IMR-90 (cell line): Measurements from ENCODE around the gene ANKRD18B. TPM values are rescaled to one million over a fixed set of nuclear protein-coding genes. Genes with fewer than 3 reads are reported as not detected.
"Not testable (repeated sequence)": the region's sequence is repeated elsewhere in the genome, so short reads cannot be mapped to it uniquely, and the experiment has no call there.

Experiments used
- ATAC-seq: fragments of 200-7000 bp; cut with Tn5 transposase; 2 replicates; pipeline ENCODE4 v1.9.1; 2020; ENCODE audit warnings: low read depth, mild to moderate bottlenecking, moderate library complexity
- BruUV-seq: library from RNA; stranded (reverse); fragments of 400-500 nt; replicated peaks from 2 replicates; lab custom pipeline; 2021; lab: Mats Ljungman, UMichigan
- CTCF ChIA-PET: fragments of 300-600 bp; formaldehyde crosslinking; extraction: SDS; loops from one replicate; lab custom pipeline; 2021; ENCODE audit warnings: antibody characterized with exemption; lab: Yijun Ruan, JAX
- POLR2A ChIA-PET: fragments of 300-600 bp; sonication (Branson Sonifier 250); formaldehyde crosslinking; loops from one replicate; lab custom pipeline; 2022; ENCODE audit warnings: antibody characterized with exemption; ENCODE audit not compliant: unreplicated experiment; lab: Charles Lee
- DNase-seq: peaks from one replicate; pipeline ENCODE4 v3.0.0; 2013
- H2AFZ ChIP-seq: replicated peaks from 2 replicates; pipeline ENCODE3; 2013; ENCODE audit warnings: low read length, mild to moderate bottlenecking; ENCODE audit not compliant: poor library complexity
- H2AK5ac ChIP-seq: 2 replicates; pipeline ENCODE4 v1.6.1; 2013; ENCODE audit warnings: low read depth, low read length, inconsistent platforms
- H2AK9ac ChIP-seq: replicated peaks from 2 replicates; pipeline ENCODE3; 2013; ENCODE audit warnings: mild to moderate bottlenecking, low read depth, low read length, moderate library complexity; ENCODE audit not compliant: poor library complexity
- H2BK120ac ChIP-seq: 2 replicates; pipeline ENCODE4 v1.6.1; 2013; ENCODE audit warnings: low read depth, low read length, inconsistent platforms
- H2BK15ac ChIP-seq: 3 replicates; pipeline ENCODE4 v1.6.1; 2013; ENCODE audit warnings: low read depth, low read length, inconsistent platforms
- H2BK20ac ChIP-seq: 2 replicates; pipeline ENCODE4 v1.6.1; 2013; ENCODE audit warnings: low read depth, mild to moderate bottlenecking, inconsistent platforms, low read length, moderate library complexity
- H2BK5ac ChIP-seq: 2 replicates; pipeline ENCODE4 v1.6.1; 2013; ENCODE audit warnings: mild to moderate bottlenecking, low read depth, low read length, inconsistent platforms; ENCODE audit not compliant: poor library complexity, severe bottlenecking
- H3K14ac ChIP-seq: replicated peaks from 2 replicates; pipeline ENCODE4 v1.6.1; 2013; ENCODE audit warnings: low read depth, low read length, inconsistent platforms
- H3K18ac ChIP-seq: 2 replicates; pipeline ENCODE4 v1.6.1; 2013; ENCODE audit warnings: low read depth, low read length, control low read depth
- H3K23ac ChIP-seq: 2 replicates; pipeline ENCODE4 v1.6.1; 2013; ENCODE audit warnings: low read depth, low read length, inconsistent platforms
- H3K27ac ChIP-seq: 2 replicates; pipeline ENCODE4 v1.5.1; 2013; ENCODE audit warnings: mild to moderate bottlenecking, control low read depth, low read length; ENCODE audit not compliant: insufficient read depth
- H3K27me3 ChIP-seq: 2 replicates; pipeline ENCODE4 v1.6.1; 2013; ENCODE audit warnings: low read length; ENCODE audit not compliant: control insufficient read depth, insufficient read depth
- H3K36me3 ChIP-seq: 2 replicates; pipeline ENCODE4 v1.6.1; 2013; ENCODE audit warnings: low read length, mixed read lengths; ENCODE audit not compliant: control insufficient read depth, insufficient read depth
- H3K4ac ChIP-seq: 2 replicates; pipeline ENCODE4 v1.6.1; 2013; ENCODE audit warnings: low read depth, low read length, inconsistent platforms
- H3K4me1 ChIP-seq: 2 replicates; pipeline ENCODE4 v1.6.1; 2013; ENCODE audit warnings: low read length, mixed read lengths; ENCODE audit not compliant: control insufficient read depth, insufficient read depth
- H3K4me2 ChIP-seq: 2 replicates; pipeline ENCODE4 v1.6.1; 2013; ENCODE audit warnings: low read depth, mild to moderate bottlenecking, control low read depth, low read length, moderate library complexity
- H3K4me3 ChIP-seq: 2 replicates; pipeline ENCODE4 v1.5.1; 2013; ENCODE audit warnings: low read depth, mild to moderate bottlenecking, control low read depth, low read length, moderate library complexity; ENCODE audit not compliant: insufficient read depth
- H3K56ac ChIP-seq: 2 replicates; pipeline ENCODE4 v1.6.1; 2013; ENCODE audit warnings: low read length, inconsistent platforms; ENCODE audit not compliant: insufficient read depth; ENCODE audit errors: extremely low read depth
- H3K79me1 ChIP-seq, 2 experiments: 2 replicates each; pipeline ENCODE4 v1.6.1; 2013; ENCODE audit warnings: low read length in 2 of 2, inconsistent platforms in 1 of 2, low read depth in 1 of 2
- H3K9ac ChIP-seq: 2 replicates; pipeline ENCODE4 v1.6.1; 2013; ENCODE audit warnings: low read depth, low read length, control low read depth
- H3K9me1 ChIP-seq: 2 replicates; pipeline ENCODE4 v1.6.1; 2013; ENCODE audit warnings: low read length, inconsistent platforms; ENCODE audit not compliant: insufficient read depth
- H3K9me3 ChIP-seq: 2 replicates; pipeline ENCODE4 v1.6.1; 2013; ENCODE audit warnings: low read length; ENCODE audit not compliant: control insufficient read depth, insufficient read depth
- H4K20me1 ChIP-seq: 2 replicates; pipeline ENCODE4 v1.6.1; 2013; ENCODE audit warnings: low read length, inconsistent platforms; ENCODE audit not compliant: insufficient read depth
- H4K5ac ChIP-seq: 2 replicates; pipeline ENCODE4 v1.6.1; 2013; ENCODE audit warnings: mild to moderate bottlenecking, low read depth, low read length, control low read depth
- H4K8ac ChIP-seq, 2 experiments: 2 replicates each; pipeline ENCODE4 v1.6.1; 2013; ENCODE audit warnings: low read depth in 2 of 2, low read length in 2 of 2, control low read depth in 1 of 2, inconsistent platforms in 1 of 2
- H4K91ac ChIP-seq: 2 replicates; pipeline ENCODE4 v1.6.1; 2013; ENCODE audit warnings: low read depth, low read length, inconsistent platforms; ENCODE audit not compliant: insufficient read depth
- CEBPB ChIP-seq: IDR thresholded peaks from 2 replicates; pipeline ENCODE4 v1.6.1; 2012; ENCODE audit warnings: low read depth, low read length, improper control_type of control experiment
- FOS ChIP-seq: fragments of 150-350 bp; IDR thresholded peaks from 2 replicates; pipeline ENCODE4 v1.6.1; 2016; ENCODE audit warnings: low read depth, low read length
- WGBS, 2 experiments: methylation state at CpG; one replicate each; pipeline versions ENCODE4 v1.1.5 to v1.1.7; 2013; ENCODE audit warnings: missing lambda C conversion rate in 2 of 2; ENCODE audit not compliant: insufficient read length in 1 of 2; ENCODE audit errors: extremely low coverage in 2 of 2; 5-methylcytosine and 5-hydroxymethylcytosine counted together
- dilution Hi-C: fragments of 300-500 bp; cut with HindIII; formaldehyde crosslinking; loops from one replicate; pipeline ENCODE4 v1.14.3; 2018; ENCODE audit warnings: low sequenced_read_pairs; ENCODE audit not compliant: unreplicated experiment
- in situ Hi-C: fragments of 300-500 bp; cut with MboI; formaldehyde crosslinking; loops from 3 replicates; pipeline ENCODE4 v1.14.3; 2019; ENCODE audit warnings: low sequenced_read_pairs, inconsistent platforms, mixed read lengths
- intact Hi-C: fragments of 100-400 bp; cut with micrococcal nuclease; formaldehyde crosslinking; loops from 2 replicates; pipeline ENCODE4 v1.10.0; 2022
- polyA plus RNA-seq, 3 experiments: library from polyadenylated mRNA; depleted of rRNA; stranded (reverse); fragments of >200 nt; gene quantifications; 2 replicates each; pipeline ENCODE4 v1.2.3, GENCODE V29; 2012; ENCODE audit warnings: low replicate concordance in 1 of 3
- total RNA-seq: library from RNA; depleted of rRNA; stranded (reverse); fragments of >200 nt; gene quantifications from 2 replicates; pipeline ENCODE4 v1.2.3, GENCODE V29; 2012

ANKRD18B gene
- total and polyA plus RNA-seq, 2 of the 4 experiments (the other 2 are of a cell fraction), result 7.1 to 13.4 TPM

DNA sequence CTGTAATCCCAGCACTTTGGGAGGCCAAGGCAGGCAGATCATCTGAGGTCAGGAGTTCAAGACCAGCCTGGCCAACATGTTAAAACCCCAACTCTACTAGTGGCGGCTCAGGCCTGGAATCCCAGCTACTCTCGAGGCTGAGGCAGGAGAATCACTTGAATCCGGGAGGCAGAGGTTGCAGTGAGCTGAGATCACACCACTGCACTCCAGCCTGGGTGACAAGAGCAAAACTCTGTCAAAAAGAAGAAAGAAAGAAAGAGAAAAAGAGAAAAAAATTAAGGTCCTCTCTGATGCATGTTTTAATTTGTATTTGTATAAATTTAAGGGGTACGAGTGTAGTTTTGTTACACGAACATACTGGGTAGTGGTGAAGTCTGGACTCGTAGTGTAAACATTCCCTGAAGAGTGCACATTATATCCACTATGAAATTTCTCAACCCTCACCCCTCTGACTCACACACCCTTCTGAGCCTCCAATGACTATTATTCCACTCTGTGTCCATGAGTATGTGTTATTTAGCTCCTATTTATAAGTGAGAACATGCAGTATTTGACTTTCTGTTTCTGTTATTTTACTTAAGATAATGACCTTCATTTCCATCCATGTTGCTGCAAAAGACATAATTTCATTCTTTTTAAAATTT lies 6.0 kb upstream of the ANKRD18B start:
- 0 out of 2 replicates have a peak overlapping the region, but pooled peaks have one; percentile 42 for H3K4ac ChIP-seq
- H3K4me3 ChIP-seq, H3K4me1 ChIP-seq, H3K27me3 ChIP-seq, H3K36me3 ChIP-seq, H3K23ac ChIP-seq, in situ Hi-C loops, H2AK5ac ChIP-seq, H3K9me3 ChIP-seq, H3K9ac ChIP-seq, H3K9me1 ChIP-seq, H3K14ac ChIP-seq, H2BK15ac ChIP-seq, H4K5ac ChIP-seq, H2AFZ ChIP-seq, dilution Hi-C loops, BruUV-seq, H3K18ac ChIP-seq, H3K79me1 ChIP-seq, H4K20me1 ChIP-seq, POLR2A ChIA-PET, H2BK20ac ChIP-seq, H2AK9ac ChIP-seq: not testable (repeated sequence)
- CTCF ChIA-PET, result interaction anchor here (1.1 to 1.6 kb wide), 2 partner anchors 14 to 44 kb away, joined by 3 to 7 read pairs; partner anchors contain the start of gene NOL6
- DNase-seq, result peak; percentile 87
- 0 out of 2 replicates have a peak overlapping the region, but pooled peaks have one; percentile 36 for H4K91ac ChIP-seq
- peak overlapping the region; percentile 28 for H2BK5ac ChIP-seq
- H3K4me2 ChIP-seq, result peak overlapping the region; percentile 13; the same call in 1 of the 2 replicates
- intact Hi-C loops, result loop anchor here (5.0 kb wide), 2 partner anchors 46 to 231 kb away; partner anchors contain the start of gene NOL6
- peak overlapping the region; percentile 3; the same call in 1 of the 2 replicates for H3K56ac ChIP-seq
- peak; percentile 74 for TF ChIP-seq CEBPB
- TF ChIP-seq FOS, result peak; percentile 68; the same call in 1 of the 2 replicates
- ATAC-seq, result peak; percentile 99
- no CpG with 5 or more reads among the region's 6 CpGs for WGBS, 2 experiments
- H2BK120ac ChIP-seq, result peak overlapping the region; percentile 44; the same call in 1 of the 2 replicates
- H3K27ac ChIP-seq, result peak overlapping the region; percentile 79
- H4K8ac ChIP-seq, result 0 out of 4 replicates have a peak overlapping the region, but pooled peaks of 1 of the 2 experiments have one; percentile 5

GRCh38 chr9:33521861-33522260 lies 2.2 kb upstream of the ANKRD18B start:
- H4K20me1 ChIP-seq, H4K5ac ChIP-seq, CTCF ChIA-PET, H3K4me2 ChIP-seq, H3K9me1 ChIP-seq, H3K56ac ChIP-seq, H4K8ac ChIP-seq, H3K9ac ChIP-seq, dilution Hi-C loops, BruUV-seq, H3K4me3 ChIP-seq, H3K9me3 ChIP-seq, H3K23ac ChIP-seq, H3K27me3 ChIP-seq, H3K27ac ChIP-seq, H3K14ac ChIP-seq, in situ Hi-C loops, H2BK120ac ChIP-seq, H4K91ac ChIP-seq, H3K36me3 ChIP-seq, H2BK15ac ChIP-seq, H2AK5ac ChIP-seq, H3K79me1 ChIP-seq, ATAC-seq, H2BK20ac ChIP-seq, DNase-seq, H3K4me1 ChIP-seq, POLR2A ChIA-PET, H3K4ac ChIP-seq, H2AK9ac ChIP-seq, H3K18ac ChIP-seq, H2BK5ac ChIP-seq, H2AFZ ChIP-seq: not testable (repeated sequence)
- intact Hi-C loops, result loop anchor here (5.0 kb wide), 2 partner anchors 100 to 200 kb away; no protein-coding TSS in a partner anchor
- no CpG with 5 or more reads among the region's 6 CpGs for WGBS, 2 experiments
